Measurements from ENCODE around the gene PLD6. TPM values are rescaled to one million over a fixed set of nuclear protein-coding genes. Genes with fewer than 3 reads are reported as not detected.

The PLD6 gene
- total RNA-seq, 1 experiment from 2014 or later = 0.09 TPM

- Mint-ChIP-seq H3K27ac (no peak overlapping the region), H3K36me3 (ENCODE audit: insufficient read depth in 1 of 3, low read depth in 3 of 3) (peaks cover 0 to 8% (median 0%) of the 10 kb centered on the region in 3 experiments; a peak in 3 of 7 replicates), H3K4me3 (no peak overlapping the region), H3K9me3 (no peaks in the 10 kb centered on the region), H3K27me3 (ENCODE audit: low read depth) (no peaks in the 10 kb centered on the region; the same call in none of the 2 replicates), H3K4me1 (peaks cover 0 to 3% of the 10 kb centered on the region in 2 experiments; a peak in 1 of 4 replicates)
- H4K8ac ChIP-seq (replicated peaks; ENCODE audit: insufficient read length, low read depth, low read length) = no peak overlapping the region
- H3K79me2 ChIP-seq (ENCODE audit: insufficient read depth, low read length) = no peaks in the 10 kb centered on the region
- no peaks in the 10 kb centered on the region for H3K9me3 ChIP-seq (ENCODE audit: control insufficient read depth, low read depth, low read length)
- H3K56ac ChIP-seq (ENCODE audit: insufficient read length, low read depth, low read length) = no peak overlapping the region
- no CpG with 5 or more reads among the region's 10 CpGs for WGBS (ENCODE audit: extremely low coverage, insufficient read length, low lambda C conversion rate)
- no peak overlapping the region for H3K27ac ChIP-seq (ENCODE audit: insufficient read length, low read depth, low read length)
- H2BK15ac ChIP-seq (ENCODE audit: low read depth, low read length) = no peak overlapping the region
- H3K4me1 ChIP-seq (ENCODE audit: insufficient read depth, low read length) = no peaks in the 10 kb centered on the region
- no peaks in the 10 kb centered on the region for H3K27me3 ChIP-seq (ENCODE audit: insufficient read depth, low read length)
- H3K4ac ChIP-seq (ENCODE audit: low read depth, low read length) = no peak overlapping the region
- H3K4me2 ChIP-seq (ENCODE audit: insufficient read depth, insufficient read length, low read length) = no peak overlapping the region
- H3K9ac ChIP-seq (ENCODE audit: extremely low read depth, insufficient read length, low read length) = no peak overlapping the region
- no peaks in the 10 kb centered on the region for H4K20me1 ChIP-seq (ENCODE audit: control insufficient read depth, insufficient read depth, insufficient read length)
- H3K23me2 ChIP-seq (ENCODE audit: insufficient read length, low read depth, low read length, poor library complexity, severe bottlenecking) = no peaks in the 10 kb centered on the region
- no peak overlapping the region for H2AK5ac ChIP-seq (ENCODE audit: insufficient read length, low read length)
- no peak overlapping the region for H2BK12ac ChIP-seq (ENCODE audit: insufficient read length, low read depth, low read length)
- no peak overlapping the region for H3K23ac ChIP-seq (ENCODE audit: insufficient read length, low read depth, low read length)
- no peak overlapping the region for H3T11ph ChIP-seq (ENCODE audit: low read length)
- H3K14ac ChIP-seq (ENCODE audit: insufficient read depth, low read length) = no peak overlapping the region
- no peak for DNase-seq
- no peak overlapping the region for H2BK120ac ChIP-seq (ENCODE audit: low read depth, low read length, poor library complexity, severe bottlenecking)
- H3K18ac ChIP-seq (ENCODE audit: insufficient read length, low read depth, low read length) = no peak overlapping the region
- no peak overlapping the region for H4K5ac ChIP-seq (ENCODE audit: insufficient read length, low read depth, low read length)
- H2BK20ac ChIP-seq (ENCODE audit: low read depth, low read length, poor library complexity, severe bottlenecking) = no peak overlapping the region
- no peak overlapping the region for H4K91ac ChIP-seq (ENCODE audit: insufficient read length, low read depth, low read length)
- H3K79me1 ChIP-seq (ENCODE audit: insufficient read depth, low read depth, low read length, poor library complexity, severe bottlenecking) = no peaks in the 10 kb centered on the region
- H2BK5ac ChIP-seq (ENCODE audit: insufficient read length, low read length) = no peak overlapping the region
- H2AFZ ChIP-seq (ENCODE audit: low read length) = no peak overlapping the region
- TF ChIP-seq CTCF (conservative IDR thresholded peaks at IDR 0.05) = no peak
These were observed 14.2 kb downstream of the PLD6 start for GRCh38 chr17:17191961-17192381.

Data from H9 (cell line).